Upper lobe of left lung (tissue), 6 donors: Measurements from ENCODE around the gene ANO1. TPM values are rescaled to one million over a fixed set of nuclear protein-coding genes. Genes with fewer than 3 reads are reported as not detected.
A peak's percentile ranks its signal among the peaks of the same experiment; 100 is the strongest.

Source experiments
- ATAC-seq, 2 donors: fragments of 200-7000 bp; cut with Tn5 transposase; one replicate each; pipeline ENCODE4 v1.9.1; 2022; ENCODE audit warnings: mild to moderate bottlenecking in 2 of 2, moderate library complexity in 2 of 2; ENCODE audit not compliant: low FRiP score in 2 of 2
- DNase-seq, 2 donors: peaks; one replicate each; pipeline ENCODE4 v3.0.0-alpha.2; 2019 to 2020
- H3K27ac ChIP-seq, 4 donors: fragments of 200-600 bp; sonication (generic); one replicate each; pipeline ENCODE4 v1.5.1; 2016 to 2019
- H3K27me3 ChIP-seq, 4 donors: fragments of 200-600 bp; sonication (generic); one replicate each; pipeline ENCODE4 v1.5.1; 2017 to 2019
- H3K36me3 ChIP-seq, 4 donors: fragments of 200-600 bp; sonication (generic); one replicate each; pipeline ENCODE4 v1.5.1; 2016 to 2019
- H3K4me1 ChIP-seq, 4 donors: fragments of 200-600 bp; sonication (generic); one replicate each; pipeline ENCODE4 v1.5.1; 2018 to 2019
- H3K4me3 ChIP-seq, 4 donors: fragments of 200-600 bp; sonication (generic); one replicate each; pipeline ENCODE4 v1.5.1; 2017 to 2019; ENCODE audit warnings: mild to moderate bottlenecking in 2 of 4, moderate library complexity in 1 of 4
- H3K9me3 ChIP-seq, 4 donors: fragments of 200-600 bp; sonication (generic); one replicate each; pipeline ENCODE4 v1.5.1; 2018 to 2019
- EP300 ChIP-seq, 4 donors: sonication (generic); formaldehyde crosslinking; IDR thresholded peaks; one replicate each; pipeline ENCODE4 v1.5.1; 2017; ENCODE audit warnings: antibody characterized with exemption in 4 of 4, control low read depth in 2 of 4
- POLR2A ChIP-seq, 4 donors: fragments of 450-650 bp; IDR thresholded peaks; one replicate each; pipeline ENCODE4 v1.5.1; 2016 to 2017; ENCODE audit warnings: antibody characterized with exemption in 4 of 4, mild to moderate bottlenecking in 2 of 4
- POLR2AphosphoS5 ChIP-seq, 2 donors: sonication (generic); formaldehyde crosslinking; IDR thresholded peaks; one replicate each; pipeline ENCODE4 v1.5.1; 2017; ENCODE audit warnings: antibody characterized with exemption in 2 of 2
- WGBS, 2 donors: methylation state at CpG; one replicate each; pipeline ENCODE4 v1.1.5; 2017 to 2018; 5-methylcytosine and 5-hydroxymethylcytosine counted together
- total RNA-seq, 6 donors: library from RNA; depleted of rRNA in 4 of 6; stranded (reverse); fragments of >200 nt in 4 of 6; gene quantifications; one replicate each; pipeline versions ENCODE4 v1.1.0 to v1.2.1, GENCODE V29; 2016 to 2021
- TF ChIP-seq, protein P1 (sequence below), 6 experiments: fragments of 450-650 bp in 4 of 6; fragments of 200-600 bp in 2 of 6; sonication (generic) in 2 of 6; IDR thresholded peaks; one replicate each; pipeline ENCODE4 v1.5.1; 2016 to 2019; ENCODE audit warnings: antibody characterized with exemption in 6 of 6
- donor health status: DM: no; HTN: no; CAD: no; lungs with moderate emphysema.
- donor health status: DM: no; HTN: yes; CAD: no; lungs with severe emphysema.

The ANO1 gene
- total RNA-seq, 6 donors from 2014 or later = 4.8 to 13.2 (median 7.2) TPM

- WGBS, 2 donors = 75 to 84% methylated on average over 6 to 21 of the region's 23 CpGs
- no peak overlapping the region for H3K27ac ChIP-seq
- no peaks in the 10 kb centered on the region for H3K9me3 ChIP-seq
- H3K36me3 ChIP-seq = no peaks in the 10 kb centered on the region
- ATAC-seq (peak; percentile 3 to 7), DNase-seq (no peak)
- H3K4me1 ChIP-seq = no peaks in the 10 kb centered on the region
- no peak overlapping the region for H3K4me3 ChIP-seq
- H3K27me3 ChIP-seq = no peaks in the 10 kb centered on the region
- TF ChIP-seq, protein P1, sequence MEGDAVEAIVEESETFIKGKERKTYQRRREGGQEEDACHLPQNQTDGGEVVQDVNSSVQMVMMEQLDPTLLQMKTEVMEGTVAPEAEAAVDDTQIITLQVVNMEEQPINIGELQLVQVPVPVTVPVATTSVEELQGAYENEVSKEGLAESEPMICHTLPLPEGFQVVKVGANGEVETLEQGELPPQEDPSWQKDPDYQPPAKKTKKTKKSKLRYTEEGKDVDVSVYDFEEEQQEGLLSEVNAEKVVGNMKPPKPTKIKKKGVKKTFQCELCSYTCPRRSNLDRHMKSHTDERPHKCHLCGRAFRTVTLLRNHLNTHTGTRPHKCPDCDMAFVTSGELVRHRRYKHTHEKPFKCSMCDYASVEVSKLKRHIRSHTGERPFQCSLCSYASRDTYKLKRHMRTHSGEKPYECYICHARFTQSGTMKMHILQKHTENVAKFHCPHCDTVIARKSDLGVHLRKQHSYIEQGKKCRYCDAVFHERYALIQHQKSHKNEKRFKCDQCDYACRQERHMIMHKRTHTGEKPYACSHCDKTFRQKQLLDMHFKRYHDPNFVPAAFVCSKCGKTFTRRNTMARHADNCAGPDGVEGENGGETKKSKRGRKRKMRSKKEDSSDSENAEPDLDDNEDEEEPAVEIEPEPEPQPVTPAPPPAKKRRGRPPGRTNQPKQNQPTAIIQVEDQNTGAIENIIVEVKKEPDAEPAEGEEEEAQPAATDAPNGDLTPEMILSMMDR (IDR thresholded peaks at IDR 0.05) = no peak
Observed at GRCh38 chr11:70097783-70098563, 19.9 kb downstream of the ANO1 start.

GRCh38 chr11:70098936-70099335 lies 20.8 kb downstream of the ANO1 start:
- no peaks in the 10 kb centered on the region for H3K4me1 ChIP-seq
- WGBS, 2 donors = 83 to 87% methylated on average over 7 to 12 of the region's 12 CpGs
- H3K9me3 ChIP-seq = no peaks in the 10 kb centered on the region
- ATAC-seq (no peak), DNase-seq (no peak)
- no peaks in the 10 kb centered on the region for H3K36me3 ChIP-seq
- TF ChIP-seq POLR2AphosphoS5 (IDR thresholded peaks at IDR 0.05) = no peak
- no peak for TF ChIP-seq POLR2A (IDR thresholded peaks at IDR 0.05)
- no peak for TF ChIP-seq EP300 (IDR thresholded peaks at IDR 0.05)
- TF ChIP-seq, protein P1 (IDR thresholded peaks at IDR 0.05) = no peak
- H3K27me3 ChIP-seq = no peaks in the 10 kb centered on the region
- H3K27ac ChIP-seq = no peak overlapping the region
- H3K4me3 ChIP-seq = no peak overlapping the region

DNA sequence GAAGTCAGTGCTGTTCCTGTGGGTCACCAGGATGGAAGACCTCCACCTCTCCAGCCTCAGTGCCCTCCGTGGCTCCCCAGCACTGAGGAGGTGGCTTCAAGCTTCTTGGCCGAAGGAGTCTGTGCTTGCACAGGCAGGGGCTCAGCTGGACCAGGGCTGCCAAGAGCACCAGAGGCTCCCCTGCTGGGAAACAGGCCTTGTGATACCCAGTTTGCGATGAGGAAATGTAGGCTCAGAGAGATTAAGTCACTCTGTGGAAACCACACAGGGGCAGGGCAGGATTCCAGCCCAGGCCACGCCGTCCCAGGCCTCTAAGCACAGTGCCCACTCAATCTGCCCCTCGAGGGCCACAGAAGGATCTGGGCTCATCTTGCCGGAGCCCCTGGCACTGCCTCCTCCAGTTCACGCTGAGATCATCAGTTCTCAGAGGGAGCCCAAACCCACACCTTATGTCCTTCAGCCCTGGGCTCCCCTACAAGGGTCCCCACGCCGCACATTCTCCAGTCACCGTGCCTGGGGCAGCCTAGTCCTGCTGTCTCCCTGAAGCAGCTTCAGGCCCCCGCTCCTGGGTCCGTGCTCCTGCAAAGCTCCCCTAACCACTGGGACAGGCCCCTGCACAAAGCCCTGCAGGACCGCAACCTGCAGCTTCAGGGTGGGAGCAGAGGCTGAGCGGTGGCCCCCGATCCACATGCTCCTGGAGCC lies 21.6 kb downstream of the ANO1 start:
- Histone ChIP-seq H3K27me3 (no peaks in the 10 kb centered on the region), H3K4me3 (no peak overlapping the region), H3K9me3 (no peaks in the 10 kb centered on the region), H3K4me1 (no peaks in the 10 kb centered on the region), H3K27ac (no peak overlapping the region), H3K36me3 (no peaks in the 10 kb centered on the region)
- DNase-seq (no peak), ATAC-seq (no peak)
- 88 to 90% methylated on average over 11 to 15 of the region's 16 CpGs for WGBS, 2 donors
- TF ChIP-seq POLR2A (IDR thresholded peaks at IDR 0.05) = no peak
- TF ChIP-seq, protein P1 (IDR thresholded peaks at IDR 0.05) = no peak
- TF ChIP-seq POLR2AphosphoS5 (IDR thresholded peaks at IDR 0.05) = no peak
- TF ChIP-seq EP300 (IDR thresholded peaks at IDR 0.05) = no peak

- no peaks in the 10 kb centered on the region for H3K9me3 ChIP-seq
- H3K27me3 ChIP-seq = no peaks in the 10 kb centered on the region
- 83 to 91% methylated on average over 7 to 8 of the region's 8 CpGs for WGBS, 2 donors
- ATAC-seq = no peak
- H3K36me3 ChIP-seq = no peaks in the 10 kb centered on the region
- no peaks in the 10 kb centered on the region for H3K4me1 ChIP-seq
- H3K4me3 ChIP-seq = no peak overlapping the region
- DNase-seq = no peak
- TF ChIP-seq POLR2AphosphoS5 (IDR thresholded peaks at IDR 0.05) = no peak
- H3K27ac ChIP-seq = no peak overlapping the region
Observed at GRCh38 chr11:70100280-70100603, 22.1 kb downstream of the ANO1 start.

GRCh38 chr11:70100791-70101190 lies 22.7 kb downstream of the ANO1 start:
- H3K4me1 ChIP-seq = no peaks in the 10 kb centered on the region
- no peaks in the 10 kb centered on the region for H3K9me3 ChIP-seq
- H3K4me3 ChIP-seq = no peak overlapping the region
- no peak for ATAC-seq
- DNase-seq = no peak
- no peaks in the 10 kb centered on the region for H3K27me3 ChIP-seq
- no peaks in the 10 kb centered on the region for H3K36me3 ChIP-seq
- TF ChIP-seq POLR2A (IDR thresholded peaks at IDR 0.05) (no peak), EP300 (IDR thresholded peaks at IDR 0.05) (no peak), POLR2AphosphoS5 (IDR thresholded peaks at IDR 0.05) (no peak)
- TF ChIP-seq, protein P1 (IDR thresholded peaks at IDR 0.05) = no peak
- H3K27ac ChIP-seq = no peak overlapping the region
- 84 to 88% methylated on average over 15 of the region's 15 CpGs for WGBS, 2 donors
